ENCODE results near the gene OPRM1.

DNA sequence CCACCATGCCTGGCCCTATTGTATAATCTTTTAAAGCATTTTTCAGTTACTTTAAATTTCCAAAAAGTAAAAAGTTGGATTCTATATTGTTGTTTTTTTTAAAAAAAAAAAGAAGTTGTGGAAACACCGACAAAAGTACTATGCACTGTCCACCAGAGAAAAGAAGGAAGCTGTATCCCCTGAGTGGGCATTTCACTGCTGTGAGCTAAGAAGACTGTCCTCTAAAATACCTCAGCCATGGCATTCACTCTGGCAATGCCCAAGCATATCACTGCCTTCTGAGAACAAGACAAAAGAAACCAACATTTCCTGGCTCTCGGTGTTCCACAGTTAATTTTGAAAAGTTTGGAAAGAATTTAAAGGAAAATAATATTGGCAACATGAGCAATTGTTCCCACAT is 199.8 kb downstream of the OPRM1 start:
- no peak for TF ChIP-seq YY1 (IDR thresholded peaks at IDR 0.05; ENCODE audit: insufficient read depth, insufficient read length)
- no peak for TF ChIP-seq ZNF274 (IDR thresholded peaks at IDR 0.05; ENCODE audit: low read depth, low read length)

Data from NT2/D1 (cell line).